Upper lobe of right lung (tissue), 1 donor: ENCODE data around the gene CHST15. TPM values are rescaled to one million over a fixed set of nuclear protein-coding genes. Genes with fewer than 3 reads are reported as not detected.

Experiments
- ATAC-seq: fragments of 200-7000 bp; cut with Tn5 transposase; one replicate; pipeline ENCODE4 v1.9.1; 2020; ENCODE audit warnings: mild to moderate bottlenecking, moderate library complexity
- DNase-seq: peaks from one replicate; pipeline ENCODE4 v3.0.0-alpha.2; 2020
- H3K27ac ChIP-seq: fragments of 200-600 bp; one replicate; pipeline ENCODE4 v1.8.0; 2022
- H3K27me3 ChIP-seq: fragments of 200-600 bp; one replicate; pipeline ENCODE4 v1.8.0; 2022; ENCODE audit warnings: mild to moderate bottlenecking
- H3K36me3 ChIP-seq: fragments of 200-600 bp; one replicate; pipeline ENCODE4 v1.8.0; 2022
- H3K4me1 ChIP-seq: fragments of 200-600 bp; one replicate; pipeline ENCODE4 v1.8.0; 2022
- H3K4me3 ChIP-seq: fragments of 200-600 bp; one replicate; pipeline ENCODE4 v1.8.0; 2022; ENCODE audit warnings: mild to moderate bottlenecking
- H3K9me3 ChIP-seq: fragments of 200-600 bp; one replicate; pipeline ENCODE4 v1.8.0; 2022
- intact Hi-C: fragments of 100-400 bp; cut with DNase I; formaldehyde crosslinking; loops from one replicate; pipeline ENCODE4 v1.11.0; 2022
- total RNA-seq: library from RNA; stranded (reverse); fragmentation: NEBNext Ultra II Directional; extraction: Animal tissue kit (Norgen Biotek cat#: 25700); gene quantifications from one replicate; pipeline ENCODE4 v1.2.1, GENCODE V29; 2021
- TF ChIP-seq, protein P1 (sequence below): fragments of 200-600 bp; IDR thresholded peaks from one replicate; pipeline ENCODE4 v1.8.0; 2022; ENCODE audit warnings: antibody characterized with exemption
- donor health status: DM: no; HTN: yes; CAD: no; lungs with severe emphysema.

The CHST15 gene
- total RNA-seq, 1 donor from 2014 or later = 49.2 TPM

DNA sequence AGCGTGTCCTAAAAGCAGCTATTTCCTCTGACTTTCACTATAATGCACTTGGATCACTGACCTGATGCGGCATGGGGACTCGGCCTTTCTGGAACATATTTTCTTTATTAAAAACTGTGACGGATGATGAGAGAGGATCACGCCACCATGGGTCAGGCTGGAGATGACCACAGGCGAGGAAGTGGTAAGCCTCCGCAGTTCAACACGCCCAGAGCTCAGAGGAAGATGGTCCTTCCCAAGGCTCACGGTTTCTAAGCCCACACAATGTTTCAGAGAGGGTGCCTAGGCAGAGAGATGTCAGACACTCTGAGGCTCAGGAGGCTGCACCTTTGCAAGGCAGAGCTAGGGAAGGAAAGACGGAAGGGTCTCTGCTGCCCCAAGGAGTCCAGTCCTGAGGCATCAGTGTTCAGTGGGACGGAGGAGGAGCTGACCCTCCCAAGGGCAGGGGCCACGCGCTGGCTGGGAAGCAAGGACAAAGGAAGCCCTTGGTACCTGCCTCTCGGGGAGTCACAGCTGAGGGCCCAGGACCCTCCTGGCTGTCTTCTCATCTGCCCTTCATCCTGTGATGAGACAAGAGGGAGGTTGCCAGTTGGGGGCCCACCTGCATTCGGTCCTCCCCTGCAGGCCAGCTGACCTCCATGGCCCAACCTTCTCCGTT lies 9.5 kb downstream of the CHST15 start:
- Histone ChIP-seq H3K27me3 (no peaks in the 10 kb centered on the region), H3K4me1 (peaks cover 10% of the 10 kb centered on the region), H3K27ac (no peak overlapping the region), H3K36me3 (no peaks in the 10 kb centered on the region), H3K9me3 (no peaks in the 10 kb centered on the region), H3K4me3 (no peak overlapping the region)
- TF ChIP-seq, protein P1, sequence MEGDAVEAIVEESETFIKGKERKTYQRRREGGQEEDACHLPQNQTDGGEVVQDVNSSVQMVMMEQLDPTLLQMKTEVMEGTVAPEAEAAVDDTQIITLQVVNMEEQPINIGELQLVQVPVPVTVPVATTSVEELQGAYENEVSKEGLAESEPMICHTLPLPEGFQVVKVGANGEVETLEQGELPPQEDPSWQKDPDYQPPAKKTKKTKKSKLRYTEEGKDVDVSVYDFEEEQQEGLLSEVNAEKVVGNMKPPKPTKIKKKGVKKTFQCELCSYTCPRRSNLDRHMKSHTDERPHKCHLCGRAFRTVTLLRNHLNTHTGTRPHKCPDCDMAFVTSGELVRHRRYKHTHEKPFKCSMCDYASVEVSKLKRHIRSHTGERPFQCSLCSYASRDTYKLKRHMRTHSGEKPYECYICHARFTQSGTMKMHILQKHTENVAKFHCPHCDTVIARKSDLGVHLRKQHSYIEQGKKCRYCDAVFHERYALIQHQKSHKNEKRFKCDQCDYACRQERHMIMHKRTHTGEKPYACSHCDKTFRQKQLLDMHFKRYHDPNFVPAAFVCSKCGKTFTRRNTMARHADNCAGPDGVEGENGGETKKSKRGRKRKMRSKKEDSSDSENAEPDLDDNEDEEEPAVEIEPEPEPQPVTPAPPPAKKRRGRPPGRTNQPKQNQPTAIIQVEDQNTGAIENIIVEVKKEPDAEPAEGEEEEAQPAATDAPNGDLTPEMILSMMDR = no peak
- peak; percentile 76 for ATAC-seq
- no peak for DNase-seq
- intact Hi-C loops = no loop called here

DNA sequence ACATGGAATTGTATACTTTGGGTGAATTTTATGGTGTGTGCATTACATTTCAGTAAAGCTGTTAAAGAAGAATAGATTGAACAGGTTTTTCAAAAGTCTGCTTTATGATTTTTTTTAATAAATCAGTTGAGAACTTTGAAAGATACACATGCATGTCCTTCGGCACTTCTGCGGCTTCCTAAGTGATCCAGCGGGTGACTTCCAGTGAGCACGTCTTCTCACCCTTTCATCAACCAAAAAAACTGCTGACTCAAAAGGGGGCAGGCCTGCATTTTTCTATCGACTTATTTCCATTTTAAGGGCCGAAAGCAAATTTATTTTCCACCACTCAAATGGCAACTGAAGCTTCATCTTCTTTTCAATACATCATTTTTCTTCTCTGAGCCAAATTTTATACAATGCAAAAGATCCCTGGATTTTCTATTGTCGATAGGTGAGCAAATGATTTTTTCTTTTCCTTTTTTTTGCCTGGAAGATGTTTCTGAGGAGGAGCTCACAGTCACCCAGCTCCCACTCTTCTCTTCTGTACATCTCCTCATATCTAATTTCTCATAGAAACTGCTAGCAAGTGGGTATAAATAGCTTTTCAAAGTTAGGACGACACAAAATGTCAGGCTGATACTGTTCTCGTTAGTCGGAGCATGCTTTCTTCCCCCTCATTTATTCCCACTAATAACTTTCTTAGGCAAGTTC lies 10.2 kb downstream of the CHST15 start:
- H3K4me1 ChIP-seq = peaks cover 3% of the 10 kb centered on the region
- no peak overlapping the region for H3K27ac ChIP-seq
- intact Hi-C loops = no loop called here

DNA sequence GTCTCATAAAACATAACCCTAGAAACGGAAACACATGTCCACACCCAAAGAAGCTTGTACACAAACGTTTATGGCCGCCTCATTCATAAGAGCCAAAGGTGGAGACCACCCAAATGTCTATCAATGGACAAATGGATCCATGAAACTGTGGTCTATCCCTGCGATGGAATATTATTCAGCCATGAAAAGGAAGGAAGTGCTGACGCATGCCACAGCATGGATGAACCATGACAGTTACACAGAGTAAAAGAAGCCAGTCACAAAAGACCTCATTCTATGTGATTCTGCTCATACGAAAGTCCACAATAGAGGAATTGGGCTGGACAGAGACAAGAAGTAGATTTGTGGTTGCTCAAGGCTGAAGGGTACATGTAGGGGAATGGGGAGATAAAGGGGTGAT lies 10.8 kb downstream of the CHST15 start:
- Histone ChIP-seq H3K27me3 (no peaks in the 10 kb centered on the region), H3K27ac (no peak overlapping the region), H3K4me3 (no peak overlapping the region), H3K36me3 (no peaks in the 10 kb centered on the region), H3K4me1 (no peaks in the 10 kb centered on the region), H3K9me3 (no peaks in the 10 kb centered on the region)
- TF ChIP-seq, protein P1 = no peak
- ATAC-seq = no peak
- intact Hi-C loops = no loop called here
- no peak for DNase-seq

More for the DNA sequence above, 10.2 kb downstream of the CHST15 start:
- no peak overlapping the region for H3K4me3 ChIP-seq
- no peaks in the 10 kb centered on the region for H3K9me3 ChIP-seq
- no peak for DNase-seq
- TF ChIP-seq, protein P1 = no peak
- ATAC-seq = no peak
- no peaks in the 10 kb centered on the region for H3K36me3 ChIP-seq
- H3K27me3 ChIP-seq = no peaks in the 10 kb centered on the region

DNA sequence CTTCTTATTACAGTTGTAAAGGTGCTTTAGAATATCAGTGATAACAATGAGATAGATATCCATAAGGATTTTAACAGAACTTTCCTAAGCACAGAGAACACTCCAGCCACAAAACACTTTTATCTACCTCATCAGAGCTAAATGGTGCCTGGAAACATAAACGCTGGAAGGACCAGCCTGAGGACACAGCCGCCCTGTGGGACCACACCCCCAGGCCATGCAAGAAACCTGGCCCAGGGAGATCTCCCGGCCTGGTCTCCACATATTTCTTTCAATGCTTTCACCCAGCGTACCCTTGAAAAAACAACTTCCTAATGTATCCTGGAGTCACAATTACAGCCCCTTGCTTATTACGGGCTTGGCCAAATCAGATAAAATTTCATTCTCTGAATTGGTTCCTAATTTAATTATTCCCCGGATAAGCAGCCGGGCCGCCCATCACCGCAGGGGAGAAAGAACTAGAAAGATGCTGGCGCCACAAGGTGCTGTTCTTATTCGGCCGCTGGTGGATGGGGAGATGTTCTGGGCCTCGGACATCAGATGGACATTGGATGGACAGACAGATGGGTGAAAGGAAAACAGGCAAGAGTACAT lies 11.8 kb downstream of the CHST15 start:
- ATAC-seq = no peak
- TF ChIP-seq, protein P1 = no peak
- Histone ChIP-seq H3K4me3 (no peak overlapping the region), H3K36me3 (no peaks in the 10 kb centered on the region), H3K4me1 (no peaks in the 10 kb centered on the region), H3K27me3 (no peaks in the 10 kb centered on the region), H3K9me3 (no peaks in the 10 kb centered on the region), H3K27ac (no peak overlapping the region)
- intact Hi-C loops = no loop called here
- DNase-seq = no peak

DNA sequence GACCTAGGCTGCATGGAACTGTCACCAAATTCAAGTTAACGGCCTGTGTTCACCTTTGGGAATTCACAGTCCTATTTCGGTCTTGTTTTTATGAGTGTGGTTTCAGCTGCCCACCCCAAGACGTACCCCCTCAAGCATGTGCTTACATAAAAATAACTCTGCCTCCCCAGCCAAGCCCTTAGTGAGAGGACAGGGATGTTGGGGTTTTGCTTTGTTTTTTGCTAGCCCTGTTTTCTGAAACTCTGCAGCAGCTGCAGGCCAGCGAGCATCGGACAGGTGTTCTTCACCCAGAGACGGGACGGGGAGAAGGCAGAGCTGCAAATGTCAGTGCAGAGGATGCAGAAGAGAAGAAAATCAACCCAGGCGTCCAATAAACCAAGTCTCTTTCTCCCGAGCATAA lies 13.5 kb downstream of the CHST15 start:
- TF ChIP-seq, protein P1 = no peak
- intact Hi-C loops = no loop called here
- H3K4me3 ChIP-seq = no peak overlapping the region
- H3K27ac ChIP-seq = no peak overlapping the region
- H3K27me3 ChIP-seq = no peaks in the 10 kb centered on the region
- ATAC-seq = no peak
- H3K36me3 ChIP-seq = no peaks in the 10 kb centered on the region
- H3K9me3 ChIP-seq = no peaks in the 10 kb centered on the region
- DNase-seq = no peak
- no peaks in the 10 kb centered on the region for H3K4me1 ChIP-seq
